H9 (cell line): ENCODE data around the gene TSEN34. TPM values are rescaled to one million over a fixed set of nuclear protein-coding genes. Genes with fewer than 3 reads are reported as not detected.

Experiments used
- DNase-seq: peaks from one replicate; pipeline ENCODE4 v3.0.0-alpha.2; 2017
- H2AFZ ChIP-seq: one replicate; pipeline ENCODE4 v1.6.1; 2013; ENCODE audit warnings: mild to moderate bottlenecking, low read length, control low read depth, moderate library complexity
- H2AK5ac ChIP-seq: 2 replicates; pipeline ENCODE4 v1.6.1; 2013; ENCODE audit warnings: low read length, control low read depth, mixed read lengths; ENCODE audit not compliant: insufficient read length
- H2BK120ac ChIP-seq: one replicate; pipeline ENCODE4 v1.6.1; 2013; ENCODE audit warnings: low read depth, mild to moderate bottlenecking, low read length, control low read depth, inconsistent platforms; ENCODE audit not compliant: poor library complexity, severe bottlenecking
- H2BK12ac ChIP-seq: 2 replicates; pipeline ENCODE4 v1.6.1; 2013; ENCODE audit warnings: low read length, control low read depth, mixed read lengths, low read depth; ENCODE audit not compliant: insufficient read length
- H2BK15ac ChIP-seq: 2 replicates; pipeline ENCODE4 v1.6.1; 2013; ENCODE audit warnings: low read depth, low read length, control low read depth
- H2BK20ac ChIP-seq: one replicate; pipeline ENCODE4 v1.6.1; 2013; ENCODE audit warnings: low read depth, mild to moderate bottlenecking, low read length, control low read depth, inconsistent platforms; ENCODE audit not compliant: poor library complexity, severe bottlenecking
- H2BK5ac ChIP-seq: 2 replicates; pipeline ENCODE4 v1.6.1; 2013; ENCODE audit warnings: low read length, control low read depth, mixed read lengths; ENCODE audit not compliant: insufficient read length
- H3K14ac ChIP-seq: 2 replicates; pipeline ENCODE4 v1.6.1; 2013; ENCODE audit warnings: low read length, control low read depth; ENCODE audit not compliant: insufficient read depth
- H3K18ac ChIP-seq: 2 replicates; pipeline ENCODE4 v1.6.1; 2013; ENCODE audit warnings: low read depth, mild to moderate bottlenecking, mixed read lengths, low read length, control low read depth; ENCODE audit not compliant: insufficient read length
- H3K23ac ChIP-seq: 2 replicates; pipeline ENCODE4 v1.6.1; 2013; ENCODE audit warnings: low read length, control low read depth, mixed read lengths, low read depth; ENCODE audit not compliant: insufficient read length
- H3K23me2 ChIP-seq: 2 replicates; pipeline ENCODE4 v1.6.1; 2013; ENCODE audit warnings: low read depth, mild to moderate bottlenecking, mixed read lengths, low read length, control low read depth; ENCODE audit not compliant: insufficient read length, poor library complexity, severe bottlenecking
- H3K27ac ChIP-seq: 2 replicates; pipeline ENCODE4 v1.5.1; 2013; ENCODE audit warnings: low read length, control low read depth, mixed read lengths, low read depth; ENCODE audit not compliant: insufficient read length
- H3K27me3 ChIP-seq: 2 replicates; pipeline ENCODE4 v1.6.1; 2013; ENCODE audit warnings: low read length, control low read depth, inconsistent platforms; ENCODE audit not compliant: insufficient read depth
- H3K4ac ChIP-seq: 2 replicates; pipeline ENCODE4 v1.6.1; 2013; ENCODE audit warnings: low read depth, mild to moderate bottlenecking, control low read depth, inconsistent platforms, low read length, moderate library complexity
- H3K4me1 ChIP-seq: 2 replicates; pipeline ENCODE4 v1.6.1; 2013; ENCODE audit warnings: low read length, control low read depth, inconsistent platforms; ENCODE audit not compliant: insufficient read depth
- H3K4me2 ChIP-seq: 2 replicates; pipeline ENCODE4 v1.6.1; 2013; ENCODE audit warnings: low read length, control low read depth, mixed read lengths; ENCODE audit not compliant: insufficient read length, insufficient read depth
- H3K56ac ChIP-seq: 2 replicates; pipeline ENCODE4 v1.6.1; 2013; ENCODE audit warnings: low read depth, mild to moderate bottlenecking, mixed read lengths, low read length, control low read depth; ENCODE audit not compliant: insufficient read length
- H3K79me1 ChIP-seq: 2 replicates; pipeline ENCODE4 v1.6.1; 2013; ENCODE audit warnings: low read depth, mild to moderate bottlenecking, moderate library complexity, low read length, control low read depth, inconsistent platforms; ENCODE audit not compliant: insufficient read depth, poor library complexity, severe bottlenecking
- H3K79me2 ChIP-seq: 2 replicates; pipeline ENCODE4 v1.6.1; 2013; ENCODE audit warnings: low read length, control low read depth, inconsistent platforms; ENCODE audit not compliant: insufficient read depth
- H3K9ac ChIP-seq: 2 replicates; pipeline ENCODE4 v1.6.1; 2013; ENCODE audit warnings: low read length, control low read depth, mixed read lengths; ENCODE audit not compliant: insufficient read length; ENCODE audit errors: extremely low read depth
- H3K9me3 ChIP-seq: one replicate; pipeline ENCODE4 v1.6.1; 2013; ENCODE audit warnings: low read depth, low read length, inconsistent platforms; ENCODE audit not compliant: control insufficient read depth
- H3T11ph ChIP-seq: one replicate; pipeline ENCODE4 v1.6.1; 2013; ENCODE audit warnings: mild to moderate bottlenecking, low read length, control low read depth, inconsistent platforms
- H4K20me1 ChIP-seq: one replicate; pipeline ENCODE4 v1.6.1; 2013; ENCODE audit not compliant: control insufficient read depth, insufficient read length, insufficient read depth
- H4K5ac ChIP-seq: 2 replicates; pipeline ENCODE4 v1.6.1; 2013; ENCODE audit warnings: low read depth, mild to moderate bottlenecking, mixed read lengths, low read length, control low read depth; ENCODE audit not compliant: insufficient read length
- H4K8ac ChIP-seq: replicated peaks from 2 replicates; pipeline ENCODE4 v1.6.1; 2013; ENCODE audit warnings: low read length, control low read depth, mixed read lengths, low read depth; ENCODE audit not compliant: insufficient read length
- H4K91ac ChIP-seq: 2 replicates; pipeline ENCODE4 v1.6.1; 2013; ENCODE audit warnings: low read depth, mild to moderate bottlenecking, moderate library complexity, mixed read lengths, low read length, control low read depth; ENCODE audit not compliant: insufficient read length
- H3K27ac Mint-ChIP-seq, 3 experiments: 2 replicates in 2 of 3; 3 replicates in 1 of 3; pipeline ENCODE4 v1.8.0; 2020 to 2021; ENCODE audit warnings: mixed read lengths in 3 of 3, mild to moderate bottlenecking in 1 of 3, moderate library complexity in 1 of 3
- H3K27me3 Mint-ChIP-seq: 2 replicates; pipeline ENCODE4 v1.8.0; 2021; ENCODE audit warnings: low read depth, mild to moderate bottlenecking, moderate library complexity, mixed read lengths
- H3K36me3 Mint-ChIP-seq, 3 experiments: 2 replicates in 2 of 3; 3 replicates in 1 of 3; pipeline ENCODE4 v1.8.0; 2020 to 2021; ENCODE audit warnings: low read depth in 3 of 3, mixed read lengths in 3 of 3; ENCODE audit not compliant: insufficient read depth in 1 of 3
- H3K4me1 Mint-ChIP-seq, 2 experiments: 2 replicates each; pipeline ENCODE4 v1.8.0; 2020; ENCODE audit warnings: mixed read lengths in 2 of 2
- H3K4me3 Mint-ChIP-seq, 2 experiments: 2 replicates in 1 of 2; 3 replicates in 1 of 2; pipeline ENCODE4 v1.8.0; 2020 to 2021; ENCODE audit warnings: mild to moderate bottlenecking in 2 of 2, mixed read lengths in 2 of 2, moderate library complexity in 1 of 2
- H3K9me3 Mint-ChIP-seq, 2 experiments: 2 replicates in 1 of 2; 3 replicates in 1 of 2; pipeline ENCODE4 v1.8.0; 2020; ENCODE audit warnings: mild to moderate bottlenecking in 2 of 2, mixed read lengths in 2 of 2, moderate library complexity in 1 of 2
- WGBS: extraction: QIAGEN DNeasy Blood & Tissue Kit; methylation state at CpG from one replicate; pipeline ENCODE4 v1.1.7; 2013; ENCODE audit warnings: missing lambda C conversion rate, low lambda C conversion rate, mixed read lengths; ENCODE audit not compliant: insufficient read length; ENCODE audit errors: extremely low coverage; 5-methylcytosine and 5-hydroxymethylcytosine counted together
- total RNA-seq: library from RNA; stranded (reverse); gene quantifications from 2 replicates; pipeline ENCODE4 v1.2.1, GENCODE V29; 2021
- TF ChIP-seq, protein P1 (sequence below): fragments of 200-600 bp; sonication (generic); conservative IDR thresholded peaks from 3 replicates; pipeline ENCODE4 v1.8.0; 2021; ENCODE audit warnings: antibody characterized with exemption, mild to moderate bottlenecking

Gene TSEN34
- total RNA-seq, 1 experiment from 2014 or later, result 28.3 TPM

GRCh38 chr19:54208784-54209057 is 17.6 kb downstream of the TSEN34 start:
- Histone ChIP-seq H4K91ac (no peak overlapping the region), H3K9ac (no peak overlapping the region), H3K27me3 (no peaks in the 10 kb centered on the region), H2AFZ (no peak overlapping the region), H2BK12ac (no peak overlapping the region), H3K23me2 (no peaks in the 10 kb centered on the region), H3K79me2 (peaks cover 10% of the 10 kb centered on the region; the same call in 1 of the 2 replicates), H4K8ac (no peak overlapping the region), H3K4ac (no peak overlapping the region), H3K4me2 (no peak overlapping the region), H3T11ph (no peak overlapping the region), H2BK20ac (no peak overlapping the region), H4K20me1 (peaks cover 3% of the 10 kb centered on the region), H3K23ac (no peak overlapping the region), H3K79me1 (peaks cover 2% of the 10 kb centered on the region), H4K5ac (no peak overlapping the region), H3K56ac (no peak overlapping the region), H3K14ac (no peak overlapping the region), H2BK120ac (no peak overlapping the region), H3K27ac (no peak overlapping the region), H3K9me3 (no peaks in the 10 kb centered on the region), H2BK15ac (no peak overlapping the region), H2BK5ac (no peak overlapping the region), H3K4me1 (no peaks in the 10 kb centered on the region), H2AK5ac (no peak overlapping the region), H3K18ac (no peak overlapping the region)
- peak overlapping the region; percentile 85 to 95 (median 94); a peak in 6 of 7 replicates for H3K27ac Mint-ChIP-seq
- no peak for DNase-seq
- peaks cover 28 to 45% of the 10 kb centered on the region in 2 experiments for H3K4me1 Mint-ChIP-seq
- H3K27me3 Mint-ChIP-seq, result peaks cover 3% of the 10 kb centered on the region
- TF ChIP-seq, protein P1, sequence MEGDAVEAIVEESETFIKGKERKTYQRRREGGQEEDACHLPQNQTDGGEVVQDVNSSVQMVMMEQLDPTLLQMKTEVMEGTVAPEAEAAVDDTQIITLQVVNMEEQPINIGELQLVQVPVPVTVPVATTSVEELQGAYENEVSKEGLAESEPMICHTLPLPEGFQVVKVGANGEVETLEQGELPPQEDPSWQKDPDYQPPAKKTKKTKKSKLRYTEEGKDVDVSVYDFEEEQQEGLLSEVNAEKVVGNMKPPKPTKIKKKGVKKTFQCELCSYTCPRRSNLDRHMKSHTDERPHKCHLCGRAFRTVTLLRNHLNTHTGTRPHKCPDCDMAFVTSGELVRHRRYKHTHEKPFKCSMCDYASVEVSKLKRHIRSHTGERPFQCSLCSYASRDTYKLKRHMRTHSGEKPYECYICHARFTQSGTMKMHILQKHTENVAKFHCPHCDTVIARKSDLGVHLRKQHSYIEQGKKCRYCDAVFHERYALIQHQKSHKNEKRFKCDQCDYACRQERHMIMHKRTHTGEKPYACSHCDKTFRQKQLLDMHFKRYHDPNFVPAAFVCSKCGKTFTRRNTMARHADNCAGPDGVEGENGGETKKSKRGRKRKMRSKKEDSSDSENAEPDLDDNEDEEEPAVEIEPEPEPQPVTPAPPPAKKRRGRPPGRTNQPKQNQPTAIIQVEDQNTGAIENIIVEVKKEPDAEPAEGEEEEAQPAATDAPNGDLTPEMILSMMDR, result no peak
- no CpG with 5 or more reads among the region's 8 CpGs for WGBS
- H3K36me3 Mint-ChIP-seq, result peaks cover 59 to 70% (median 61%) of the 10 kb centered on the region in 3 experiments
- no peaks in the 10 kb centered on the region for H3K9me3 Mint-ChIP-seq
- peak overlapping the region in 1 of 2 experiments; percentile 54; a peak in 1 of 5 replicates for H3K4me3 Mint-ChIP-seq
